Stimulated activated CD8-positive, alpha-beta memory T cell treated with anti-CD3 and anti-CD28 coated beads, Interleukin-4, amount 100 ng/mL, for 4 hours (primary cell): Measurements from ENCODE around the gene NTSR1.

Experiments
- DNase-seq, 2 donors: peaks; one replicate each; pipeline ENCODE4 v3.0.0-alpha.2; 2020; ENCODE audit warnings: low read depth in 2 of 2, low spot score in 1 of 2

NTSR1 gene

GRCh38 chr20:62708591-62709536 lies at the start of gene NTSR1:
Gene NTSR1, plus strand, starts transcription at chr20:62708836. Its CDS starts 372 bp downstream, at chr20:62709208.
- no peak for DNase-seq

GRCh38 chr20:62659488-62660239 lies 49.0 kb upstream of the NTSR1 start:
- DNase-seq = no peak

- DNase-seq = no peak
These were observed 48.4 kb upstream of the NTSR1 start for GRCh38 chr20:62660240-62660615.

GRCh38 chr20:62660768-62661167 lies 47.9 kb upstream of the NTSR1 start:
- DNase-seq = no peak

DNA sequence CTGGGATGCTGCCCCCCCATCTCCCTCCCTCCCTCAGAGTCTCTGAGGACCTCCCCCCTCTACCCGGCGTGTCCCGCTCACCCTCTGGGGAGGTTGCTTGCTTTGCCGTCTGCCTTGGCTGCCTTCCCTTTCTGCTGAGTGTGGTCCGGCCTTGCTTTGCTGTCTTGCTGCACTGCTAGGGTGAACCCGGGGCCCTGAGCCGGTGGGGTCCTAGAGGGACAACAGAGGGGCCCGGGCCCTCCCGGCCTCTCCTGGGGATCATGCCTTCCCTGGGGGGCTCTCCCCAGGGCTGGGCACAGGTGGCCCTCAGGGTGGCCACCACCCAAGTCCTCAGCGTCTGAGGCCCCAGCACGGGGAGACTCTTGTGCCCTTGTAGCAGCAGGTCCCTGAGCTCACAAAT lies 47.0 kb upstream of the NTSR1 start:
- DNase-seq = no peak

DNA sequence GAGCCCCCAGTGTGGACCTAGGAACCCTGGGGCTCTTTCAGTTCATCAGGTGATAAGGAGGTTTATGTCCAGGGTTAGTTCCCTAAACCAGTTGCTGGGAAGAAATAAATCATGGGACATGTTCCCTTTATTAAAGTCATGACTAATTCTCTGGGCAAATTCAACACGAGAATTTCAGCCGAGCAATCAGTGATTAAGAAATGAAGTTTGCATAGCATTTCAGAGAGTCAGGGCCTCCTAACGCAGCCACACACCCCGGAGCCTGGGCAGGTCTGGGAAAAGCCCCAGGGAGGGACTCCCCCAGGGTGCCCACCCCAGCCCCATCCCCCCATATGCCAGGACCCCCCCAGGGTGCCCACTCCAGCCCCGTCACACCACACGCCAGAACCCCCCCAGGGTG lies 46.2 kb upstream of the NTSR1 start:
- DNase-seq = no peak

DNA sequence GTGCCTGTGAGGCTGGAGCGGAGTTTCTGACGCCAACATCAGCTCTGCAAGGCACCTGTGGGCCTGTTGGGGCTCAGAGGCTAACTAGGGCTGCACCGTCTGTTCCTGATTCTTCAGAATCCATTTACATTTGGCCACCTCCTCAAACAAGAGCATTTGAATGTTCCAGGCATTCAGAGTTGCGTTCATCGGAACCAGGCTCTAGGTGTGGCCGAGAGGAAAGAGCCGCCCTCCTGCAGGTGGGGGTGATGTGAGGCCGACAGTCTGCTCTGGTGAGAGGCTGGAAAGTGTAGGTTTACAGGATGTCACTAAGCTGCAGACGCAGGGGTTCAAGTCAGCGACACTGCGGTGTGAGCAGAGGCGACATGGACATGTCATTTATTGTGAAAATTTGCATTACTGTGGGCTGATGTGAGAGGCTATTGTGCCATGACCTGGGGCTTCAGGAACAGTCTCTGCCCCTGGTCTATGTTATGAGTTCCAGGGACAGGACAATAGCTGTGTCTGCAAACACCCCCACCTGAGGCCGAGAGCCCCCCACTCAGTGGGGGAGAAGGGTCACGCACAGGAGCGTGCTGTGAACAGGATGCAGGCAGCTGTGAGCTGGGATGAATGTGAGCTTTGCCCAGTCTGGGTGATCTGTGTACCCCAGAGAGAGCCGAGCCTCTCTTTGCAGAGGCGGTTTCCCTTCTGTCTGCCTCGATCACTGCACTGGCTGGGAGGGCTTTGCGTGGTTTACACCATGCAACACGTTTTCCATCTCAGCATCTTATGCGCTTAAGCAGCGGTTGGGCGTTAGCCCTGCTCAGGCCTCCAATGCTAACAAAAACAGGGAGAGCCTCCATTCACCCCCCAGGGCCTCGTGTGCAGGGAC lies 45.3 kb upstream of the NTSR1 start:
- no peak for DNase-seq

GRCh38 chr20:62664019-62664971 lies 44.3 kb upstream of the NTSR1 start:
- no peak for DNase-seq

DNA sequence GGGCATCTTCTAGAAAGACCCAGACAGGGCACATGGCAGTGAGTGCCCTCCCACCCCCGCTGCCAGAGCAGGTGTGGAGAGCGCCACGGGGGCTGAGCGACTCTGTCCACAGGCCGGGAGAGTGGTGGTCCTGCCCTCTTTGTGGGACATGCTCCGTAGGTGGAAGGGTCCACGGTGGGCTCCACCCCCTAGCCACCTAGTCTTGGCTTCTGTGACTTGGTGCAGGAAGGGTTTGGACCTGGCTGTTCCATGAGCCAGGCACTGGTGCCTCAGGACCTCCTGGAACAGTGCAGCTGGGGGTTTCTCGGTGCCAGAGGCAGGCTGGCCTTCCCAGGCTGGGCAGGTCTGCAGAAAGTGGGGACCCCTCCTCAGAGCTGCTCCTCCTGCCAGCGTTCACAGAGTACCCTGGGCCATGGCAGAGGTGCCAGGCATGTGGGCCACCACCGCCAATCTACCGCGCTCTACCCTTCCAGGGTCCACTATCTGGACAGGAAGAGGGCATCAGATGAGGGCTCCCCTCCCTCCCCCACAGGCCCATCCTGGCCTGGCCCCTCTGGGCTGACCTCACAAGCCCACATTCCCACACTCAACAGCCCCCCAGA lies 43.4 kb upstream of the NTSR1 start:
- DNase-seq = no peak

- DNase-seq = no peak
These were observed 42.6 kb upstream of the NTSR1 start for GRCh38 chr20:62665826-62666735.

- DNase-seq = no peak
These were observed 41.7 kb upstream of the NTSR1 start for GRCh38 chr20:62666736-62667529.

DNA sequence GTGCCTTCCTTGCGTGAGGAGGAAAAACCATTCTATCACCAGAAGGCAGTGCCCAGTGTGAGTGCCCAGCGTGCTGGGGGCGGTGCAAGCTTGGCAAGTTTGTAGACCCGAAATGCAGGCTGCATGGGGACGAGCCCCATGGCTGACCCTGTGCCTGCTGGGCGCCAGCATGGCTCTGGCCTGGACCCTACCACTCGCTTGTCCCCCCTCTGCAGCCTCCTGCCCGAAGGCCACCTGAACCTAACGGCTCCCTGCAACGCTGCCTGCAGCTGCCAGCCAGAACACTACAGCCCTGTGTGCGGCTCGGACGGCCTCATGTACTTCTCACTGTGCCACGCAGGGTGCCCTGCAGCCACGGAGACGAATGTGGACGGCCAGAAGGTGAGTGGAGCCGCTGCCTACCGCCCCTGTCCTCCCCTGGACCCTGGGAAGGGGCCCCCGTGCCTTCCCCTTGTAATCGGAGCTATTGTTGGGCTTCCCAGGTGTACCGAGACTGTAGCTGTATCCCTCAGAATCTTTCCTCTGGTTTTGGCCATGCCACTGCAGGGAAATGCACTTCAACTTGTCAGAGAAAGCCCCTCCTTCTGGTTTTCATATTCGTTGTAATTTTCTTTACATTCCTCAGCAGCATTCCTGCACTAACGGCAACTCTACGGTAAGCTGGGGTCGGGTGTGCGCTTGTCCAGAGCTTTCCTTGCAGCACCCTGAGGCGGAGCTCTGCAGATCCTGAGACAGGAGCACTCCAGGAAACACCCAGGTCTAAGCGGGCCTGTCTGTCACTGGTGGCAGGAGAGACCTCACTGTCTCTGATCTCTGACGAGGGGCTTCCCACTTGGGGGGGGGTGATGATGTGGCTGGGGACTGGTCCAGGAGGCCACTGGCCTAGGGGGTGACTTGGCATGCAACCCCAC lies 40.9 kb upstream of the NTSR1 start:
- DNase-seq = no peak

GRCh38 chr20:62668441-62669027 lies 40.1 kb upstream of the NTSR1 start:
- peak in 1 of 2 donors; percentile 7 for DNase-seq

GRCh38 chr20:62669249-62669648 lies 39.4 kb upstream of the NTSR1 start:
- no peak for DNase-seq

GRCh38 chr20:62670156-62670555 lies 38.5 kb upstream of the NTSR1 start:
- DNase-seq = no peak

- no peak for DNase-seq
These were observed 37.6 kb upstream of the NTSR1 start for GRCh38 chr20:62670998-62671397.
